ENCODE data around the gene FAM163B.

Gene FAM163B

DNA sequence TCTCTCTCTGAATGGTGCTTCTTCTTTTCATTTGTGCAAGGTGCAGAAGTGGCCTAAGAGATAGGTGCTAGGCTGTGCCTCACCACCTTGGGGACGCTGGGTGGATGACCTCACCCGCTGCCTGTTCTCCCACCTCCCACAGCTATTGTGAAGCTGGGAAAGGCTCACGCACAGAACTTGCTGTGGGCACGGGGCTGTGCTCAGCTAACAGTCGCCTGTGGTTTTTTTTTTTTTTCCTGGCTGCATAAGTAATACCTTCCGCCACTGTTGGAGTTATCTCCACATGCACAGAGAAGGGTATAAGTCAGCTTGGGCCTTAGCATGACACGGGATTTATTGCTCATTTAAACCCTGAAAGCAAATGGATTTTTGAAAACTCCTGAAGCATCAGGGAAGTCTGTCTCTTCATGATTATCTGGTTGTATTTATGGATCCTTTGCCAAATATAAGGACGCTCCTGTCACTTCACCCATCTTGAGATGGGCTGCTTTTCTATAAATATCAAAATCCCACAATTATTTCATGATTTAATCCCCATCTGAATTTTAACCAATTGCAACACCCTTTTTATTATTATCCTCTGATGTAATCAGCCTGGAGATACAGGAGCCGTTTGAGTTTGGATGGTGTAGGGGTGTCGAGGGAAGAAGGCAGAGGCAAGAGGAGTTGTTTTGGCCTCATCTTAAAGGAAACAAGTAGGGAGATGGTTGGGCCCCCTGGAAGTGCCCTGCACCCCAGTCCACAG, 36.0 kb upstream of the FAM163B start:
- Histone ChIP-seq H3K9me3 (ENCODE audit: control insufficient read depth, insufficient read depth, low read depth, low read length) (no peaks in the 10 kb centered on the region), H3K4me3 (ENCODE audit: low read depth, low read length) (no peak overlapping the region), H3K4me1 (ENCODE audit: control insufficient read depth, insufficient read depth, low read length) (no peaks in the 10 kb centered on the region), H3K36me3 (ENCODE audit: control insufficient read depth in 2 of 2, insufficient read depth in 1 of 2, low read length in 2 of 2) (no peaks in the 10 kb centered on the region), H3K27ac (ENCODE audit: extremely low read depth, low read depth, low read length) (no peak overlapping the region)
- peak; percentile 41; the same call in 1 of the 2 replicates for TF ChIP-seq EGR2 (tag by site-specific recombination; IDR thresholded peaks at IDR 0.05; ENCODE audit: low read depth)
- TF ChIP-seq, protein P1, sequence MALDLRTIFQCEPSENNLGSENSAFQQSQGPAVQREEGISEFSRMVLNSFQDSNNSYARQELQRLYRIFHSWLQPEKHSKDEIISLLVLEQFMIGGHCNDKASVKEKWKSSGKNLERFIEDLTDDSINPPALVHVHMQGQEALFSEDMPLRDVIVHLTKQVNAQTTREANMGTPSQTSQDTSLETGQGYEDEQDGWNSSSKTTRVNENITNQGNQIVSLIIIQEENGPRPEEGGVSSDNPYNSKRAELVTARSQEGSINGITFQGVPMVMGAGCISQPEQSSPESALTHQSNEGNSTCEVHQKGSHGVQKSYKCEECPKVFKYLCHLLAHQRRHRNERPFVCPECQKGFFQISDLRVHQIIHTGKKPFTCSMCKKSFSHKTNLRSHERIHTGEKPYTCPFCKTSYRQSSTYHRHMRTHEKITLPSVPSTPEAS (tag by site-specific recombination; IDR thresholded peaks at IDR 0.05): peak; percentile 87
- peak; percentile 58 for TF ChIP-seq GLIS1 (tag by site-specific recombination; IDR thresholded peaks at IDR 0.05)
- no peak for TF ChIP-seq KLF9 (tag by site-specific recombination; IDR thresholded peaks at IDR 0.05; ENCODE audit: low read depth)
- TF ChIP-seq ZNF747 (tag by site-specific recombination; IDR thresholded peaks at IDR 0.05): no peak
- peak; percentile 38 for TF ChIP-seq ZFHX2 (tag by site-specific recombination; conservative IDR thresholded peaks at IDR 0.05)
- TF ChIP-seq, protein P2, sequence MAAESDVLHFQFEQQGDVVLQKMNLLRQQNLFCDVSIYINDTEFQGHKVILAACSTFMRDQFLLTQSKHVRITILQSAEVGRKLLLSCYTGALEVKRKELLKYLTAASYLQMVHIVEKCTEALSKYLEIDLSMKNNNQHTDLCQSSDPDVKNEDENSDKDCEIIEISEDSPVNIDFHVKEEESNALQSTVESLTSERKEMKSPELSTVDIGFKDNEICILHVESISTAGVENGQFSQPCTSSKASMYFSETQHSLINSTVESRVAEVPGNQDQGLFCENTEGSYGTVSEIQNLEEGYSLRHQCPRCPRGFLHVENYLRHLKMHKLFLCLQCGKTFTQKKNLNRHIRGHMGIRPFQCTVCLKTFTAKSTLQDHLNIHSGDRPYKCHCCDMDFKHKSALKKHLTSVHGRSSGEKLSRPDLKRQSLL (tag by site-specific recombination; IDR thresholded peaks at IDR 0.05): no peak
- TF ChIP-seq ZNF510 (tag by site-specific recombination; IDR thresholded peaks at IDR 0.05; ENCODE audit: insufficient replicate concordance): no peak
- peak; percentile 51 for TF ChIP-seq ZIC2 (tag by site-specific recombination; IDR thresholded peaks at IDR 0.05)
- peak; percentile 33; the same call in 1 of the 2 replicates for TF ChIP-seq FEZF1 (tag by site-specific recombination; IDR thresholded peaks at IDR 0.05)
- TF ChIP-seq ZNF114 (tag by site-specific recombination; IDR thresholded peaks at IDR 0.05): no peak
- TF ChIP-seq ZNF354C (tag by site-specific recombination; IDR thresholded peaks at IDR 0.05; ENCODE audit: borderline replicate concordance, low read depth): no peak
- TF ChIP-seq, protein P3, sequence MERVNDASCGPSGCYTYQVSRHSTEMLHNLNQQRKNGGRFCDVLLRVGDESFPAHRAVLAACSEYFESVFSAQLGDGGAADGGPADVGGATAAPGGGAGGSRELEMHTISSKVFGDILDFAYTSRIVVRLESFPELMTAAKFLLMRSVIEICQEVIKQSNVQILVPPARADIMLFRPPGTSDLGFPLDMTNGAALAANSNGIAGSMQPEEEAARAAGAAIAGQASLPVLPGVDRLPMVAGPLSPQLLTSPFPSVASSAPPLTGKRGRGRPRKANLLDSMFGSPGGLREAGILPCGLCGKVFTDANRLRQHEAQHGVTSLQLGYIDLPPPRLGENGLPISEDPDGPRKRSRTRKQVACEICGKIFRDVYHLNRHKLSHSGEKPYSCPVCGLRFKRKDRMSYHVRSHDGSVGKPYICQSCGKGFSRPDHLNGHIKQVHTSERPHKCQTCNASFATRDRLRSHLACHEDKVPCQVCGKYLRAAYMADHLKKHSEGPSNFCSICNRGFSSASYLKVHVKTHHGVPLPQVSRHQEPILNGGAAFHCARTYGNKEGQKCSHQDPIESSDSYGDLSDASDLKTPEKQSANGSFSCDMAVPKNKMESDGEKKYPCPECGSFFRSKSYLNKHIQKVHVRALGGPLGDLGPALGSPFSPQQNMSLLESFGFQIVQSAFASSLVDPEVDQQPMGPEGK (tag by site-specific recombination; IDR thresholded peaks at IDR 0.05): 0 out of 2 replicates have a peak, but pooled peaks have one; percentile 41
- ChIA-PET CTCF (no interaction called here), POLR2A (no interaction called here)

DNA sequence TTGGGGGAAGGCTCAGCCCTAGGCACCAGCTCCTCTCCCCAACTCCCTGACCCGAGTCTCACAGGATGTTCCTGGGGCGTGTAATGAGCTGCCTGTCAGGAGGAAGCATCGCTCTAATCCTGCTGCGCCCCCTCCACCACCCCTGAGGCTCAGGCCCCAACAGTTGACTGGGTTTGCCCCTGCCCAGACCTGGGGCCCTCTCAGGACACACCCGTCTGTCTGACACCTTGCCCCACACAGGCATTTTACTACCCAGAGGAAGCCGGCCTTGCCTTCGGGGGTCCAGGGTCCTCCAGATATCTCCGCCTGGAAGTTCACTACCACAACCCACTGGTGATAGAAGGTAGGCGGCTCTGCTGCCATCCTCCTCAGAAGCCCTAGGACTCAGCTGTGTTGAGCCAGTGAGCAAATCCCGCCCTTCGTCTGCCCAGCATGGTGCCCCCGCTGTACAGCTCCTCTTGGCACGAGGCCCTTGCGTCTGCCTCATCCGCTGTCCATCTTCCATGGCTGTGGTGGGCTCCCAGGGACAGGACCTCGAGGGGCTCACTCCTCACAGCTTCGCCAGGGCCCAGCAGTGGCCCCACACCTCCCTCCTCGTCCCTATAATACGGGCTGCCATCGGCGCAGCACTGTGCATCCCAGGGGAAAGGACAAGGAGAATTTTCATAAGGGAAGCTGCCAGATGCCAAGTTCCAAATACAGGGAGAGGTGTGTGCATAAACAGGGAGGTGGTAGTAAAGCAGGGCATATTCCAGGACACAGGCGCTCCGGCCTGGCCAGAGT, 35.0 kb upstream of the FAM163B start:
- ChIA-PET CTCF (interaction anchor here (0.7 to 0.8 kb wide), 2 partner anchors 10 to 44 kb away, joined by 3 read pairs; no protein-coding TSS in a partner anchor), POLR2A (no interaction called here)
- H3K9me3 ChIP-seq (ENCODE audit: control insufficient read depth, insufficient read depth, low read depth, low read length): no peaks in the 10 kb centered on the region
- H3K27ac ChIP-seq (ENCODE audit: extremely low read depth, low read depth, low read length): no peak overlapping the region
- H3K4me1 ChIP-seq (ENCODE audit: control insufficient read depth, insufficient read depth, low read length): no peaks in the 10 kb centered on the region
- no peaks in the 10 kb centered on the region for H3K36me3 ChIP-seq (ENCODE audit: control insufficient read depth in 2 of 2, insufficient read depth in 1 of 2, low read length in 2 of 2)
- no peak overlapping the region for H3K4me3 ChIP-seq (ENCODE audit: low read depth, low read length)
- TF ChIP-seq, protein P4, sequence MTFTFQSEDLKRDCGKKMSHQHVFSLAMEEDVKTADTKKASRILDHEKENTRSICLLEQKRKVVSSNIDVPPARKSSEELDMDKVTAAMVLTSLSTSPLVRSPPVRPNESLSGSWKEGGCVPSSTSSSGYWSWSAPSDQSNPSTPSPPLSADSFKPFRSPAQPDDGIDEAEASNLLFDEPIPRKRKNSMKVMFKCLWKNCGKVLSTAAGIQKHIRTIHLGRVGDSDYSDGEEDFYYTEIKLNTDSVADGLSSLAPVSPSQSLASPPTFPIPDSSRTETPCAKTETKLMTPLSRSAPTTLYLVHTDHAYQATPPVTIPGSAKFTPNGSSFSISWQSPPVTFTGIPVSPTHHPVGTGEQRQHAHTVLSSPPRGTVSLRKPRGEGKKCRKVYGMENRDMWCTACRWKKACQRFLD (tag by site-specific recombination; IDR thresholded peaks at IDR 0.05): no peak
- TF ChIP-seq ZNF473 (tag by site-specific recombination; IDR thresholded peaks at IDR 0.05) (no peak), ZNF426 (tag by site-specific recombination; IDR thresholded peaks at IDR 0.05) (no peak), ZNF777 (tag by site-specific recombination; IDR thresholded peaks at IDR 0.05; ENCODE audit: borderline replicate concordance) (no peak), ZNF76 (tag by site-specific recombination; IDR thresholded peaks at IDR 0.05; ENCODE audit: borderline replicate concordance, low read depth) (no peak), ZNF324 (tag by site-specific recombination; IDR thresholded peaks at IDR 0.05) (no peak)
- TF ChIP-seq, protein P5, sequence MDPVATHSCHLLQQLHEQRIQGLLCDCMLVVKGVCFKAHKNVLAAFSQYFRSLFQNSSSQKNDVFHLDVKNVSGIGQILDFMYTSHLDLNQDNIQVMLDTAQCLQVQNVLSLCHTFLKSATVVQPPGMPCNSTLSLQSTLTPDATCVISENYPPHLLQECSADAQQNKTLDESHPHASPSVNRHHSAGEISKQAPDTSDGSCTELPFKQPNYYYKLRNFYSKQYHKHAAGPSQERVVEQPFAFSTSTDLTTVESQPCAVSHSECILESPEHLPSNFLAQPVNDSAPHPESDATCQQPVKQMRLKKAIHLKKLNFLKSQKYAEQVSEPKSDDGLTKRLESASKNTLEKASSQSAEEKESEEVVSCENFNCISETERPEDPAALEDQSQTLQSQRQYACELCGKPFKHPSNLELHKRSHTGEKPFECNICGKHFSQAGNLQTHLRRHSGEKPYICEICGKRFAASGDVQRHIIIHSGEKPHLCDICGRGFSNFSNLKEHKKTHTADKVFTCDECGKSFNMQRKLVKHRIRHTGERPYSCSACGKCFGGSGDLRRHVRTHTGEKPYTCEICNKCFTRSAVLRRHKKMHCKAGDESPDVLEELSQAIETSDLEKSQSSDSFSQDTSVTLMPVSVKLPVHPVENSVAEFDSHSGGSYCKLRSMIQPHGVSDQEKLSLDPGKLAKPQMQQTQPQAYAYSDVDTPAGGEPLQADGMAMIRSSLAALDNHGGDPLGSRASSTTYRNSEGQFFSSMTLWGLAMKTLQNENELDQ (tag by site-specific recombination; IDR thresholded peaks at IDR 0.05; ENCODE audit: low read depth): no peak
- TF ChIP-seq, protein P6, sequence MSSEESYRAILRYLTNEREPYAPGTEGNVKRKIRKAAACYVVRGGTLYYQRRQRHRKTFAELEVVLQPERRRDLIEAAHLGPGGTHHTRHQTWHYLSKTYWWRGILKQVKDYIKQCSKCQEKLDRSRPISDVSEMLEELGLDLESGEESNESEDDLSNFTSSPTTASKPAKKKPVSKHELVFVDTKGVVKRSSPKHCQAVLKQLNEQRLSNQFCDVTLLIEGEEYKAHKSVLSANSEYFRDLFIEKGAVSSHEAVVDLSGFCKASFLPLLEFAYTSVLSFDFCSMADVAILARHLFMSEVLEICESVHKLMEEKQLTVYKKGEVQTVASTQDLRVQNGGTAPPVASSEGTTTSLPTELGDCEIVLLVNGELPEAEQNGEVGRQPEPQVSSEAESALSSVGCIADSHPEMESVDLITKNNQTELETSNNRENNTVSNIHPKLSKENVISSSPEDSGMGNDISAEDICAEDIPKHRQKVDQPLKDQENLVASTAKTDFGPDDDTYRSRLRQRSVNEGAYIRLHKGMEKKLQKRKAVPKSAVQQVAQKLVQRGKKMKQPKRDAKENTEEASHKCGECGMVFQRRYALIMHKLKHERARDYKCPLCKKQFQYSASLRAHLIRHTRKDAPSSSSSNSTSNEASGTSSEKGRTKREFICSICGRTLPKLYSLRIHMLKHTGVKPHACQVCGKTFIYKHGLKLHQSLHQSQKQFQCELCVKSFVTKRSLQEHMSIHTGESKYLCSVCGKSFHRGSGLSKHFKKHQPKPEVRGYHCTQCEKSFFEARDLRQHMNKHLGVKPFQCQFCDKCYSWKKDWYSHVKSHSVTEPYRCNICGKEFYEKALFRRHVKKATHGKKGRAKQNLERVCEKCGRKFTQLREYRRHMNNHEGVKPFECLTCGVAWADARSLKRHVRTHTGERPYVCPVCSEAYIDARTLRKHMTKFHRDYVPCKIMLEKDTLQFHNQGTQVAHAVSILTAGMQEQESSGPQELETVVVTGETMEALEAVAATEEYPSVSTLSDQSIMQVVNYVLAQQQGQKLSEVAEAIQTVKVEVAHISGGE (tag by site-specific recombination; conservative IDR thresholded peaks at IDR 0.05; ENCODE audit: low read depth): no peak
